Activated CD4-positive, alpha-beta T cell treated with anti-CD3 and anti-CD28 coated beads for 36 hours (primary cell): ENCODE data around the gene S100A9. TPM values are rescaled to one million over a fixed set of nuclear protein-coding genes. Genes with fewer than 3 reads are reported as not detected.
"Not testable (repeated sequence)": the region's sequence is repeated elsewhere in the genome, so short reads cannot be mapped to it uniquely, and the experiment has no call there.

ENCODE experiments used
- ATAC-seq: fragments of 200-7000 bp; cut with Tn5 transposase; one replicate; pipeline ENCODE4 v1.10.0; 2021; ENCODE audit warnings: mild to moderate bottlenecking, moderate library complexity
- CTCF ChIA-PET: fragments of 350-600 bp; sonication (Branson Sonifier 250); formaldehyde crosslinking; loops from one replicate; lab custom pipeline; 2021; ENCODE audit warnings: antibody characterized with exemption; lab: Charles Lee
- POLR2A ChIA-PET: fragments of 350-600 bp; sonication (Branson Sonifier 250); formaldehyde crosslinking; loops from one replicate; lab custom pipeline; 2021; ENCODE audit warnings: antibody characterized with exemption, inconsistent platforms; lab: Charles Lee
- DNase-seq: peaks from one replicate; pipeline ENCODE4 v3.0.0-alpha.2; 2020
- H3K27ac Mint-ChIP-seq: one replicate; pipeline ENCODE4 v1.8.0; 2021; ENCODE audit warnings: mixed read lengths
- H3K27me3 Mint-ChIP-seq: one replicate; pipeline ENCODE4 v1.8.0; 2021; ENCODE audit warnings: mixed read lengths
- H3K36me3 Mint-ChIP-seq: one replicate; pipeline ENCODE4 v1.8.0; 2021; ENCODE audit warnings: low read depth, mixed read lengths
- H3K4me1 Mint-ChIP-seq: one replicate; pipeline ENCODE4 v1.8.0; 2021; ENCODE audit warnings: mixed read lengths
- H3K4me3 Mint-ChIP-seq: one replicate; pipeline ENCODE4 v1.8.0; 2021; ENCODE audit warnings: mild to moderate bottlenecking, moderate library complexity, mixed read lengths
- H3K9me3 Mint-ChIP-seq: one replicate; pipeline ENCODE4 v1.8.0; 2021; ENCODE audit warnings: low read depth, mixed read lengths
- intact Hi-C, 2 experiments: fragments of 100-400 bp; cut with DNase I in 1 of 2; cut with micrococcal nuclease in 1 of 2; formaldehyde crosslinking; loops; one replicate each; pipeline versions ENCODE4 v1.14.2 to v1.15.1; 2022 to 2024; cut with DNase I, micrococcal nuclease
- total RNA-seq, 2 experiments: library from RNA; stranded (reverse); gene quantifications; one replicate each; pipeline ENCODE4 v1.2.3, GENCODE V29; 2021

S100A9 gene
- total RNA-seq, 2 experiments from 2014 or later: not detected

- Mint-ChIP-seq H3K4me3 (no peak overlapping the region), H3K36me3 (no peaks in the 10 kb centered on the region), H3K27ac (no peak overlapping the region), H3K9me3 (no peaks in the 10 kb centered on the region), H3K27me3 (peaks cover 9% of the 10 kb centered on the region), H3K4me1 (peaks cover 33% of the 10 kb centered on the region)
- DNase-seq (peak; percentile 32), ATAC-seq (peak; percentile 52)
- POLR2A ChIA-PET: no interaction called here
- intact Hi-C loops: no loop called here
- CTCF ChIA-PET: interaction anchor here (0.6 to 3.4 kb wide), 7 partner anchors 7 to 438 kb away, joined by 3 to 20 read pairs (median 3); no protein-coding TSS in a partner anchor
These were observed 12.2 kb upstream of the S100A9 start for GRCh38 chr1:153345187-153346076.

GRCh38 chr1:153346077-153346723 lies 11.5 kb upstream of the S100A9 start:
- no peak for DNase-seq
- no peaks in the 10 kb centered on the region for H3K9me3 Mint-ChIP-seq
- intact Hi-C loops: no loop called here
- CTCF ChIA-PET: interaction anchor here (0.6 to 1.8 kb wide), 7 partner anchors 10 to 437 kb away, joined by 3 to 8 read pairs (median 3); no protein-coding TSS in a partner anchor
- H3K4me3 Mint-ChIP-seq: no peak overlapping the region
- POLR2A ChIA-PET: no interaction called here
- no peak overlapping the region for H3K27ac Mint-ChIP-seq
- H3K4me1 Mint-ChIP-seq: peaks cover 33% of the 10 kb centered on the region
- no peaks in the 10 kb centered on the region for H3K36me3 Mint-ChIP-seq
- peak; percentile 34 for ATAC-seq
- H3K27me3 Mint-ChIP-seq: peaks cover 9% of the 10 kb centered on the region

- H3K4me3 Mint-ChIP-seq, H3K27me3 Mint-ChIP-seq, POLR2A ChIA-PET, intact Hi-C loops, DNase-seq, H3K9me3 Mint-ChIP-seq, H3K27ac Mint-ChIP-seq, ATAC-seq, H3K36me3 Mint-ChIP-seq: not testable (repeated sequence)
- H3K4me1 Mint-ChIP-seq: peaks cover 33% of the 10 kb centered on the region
- CTCF ChIA-PET: interaction anchor here (1.2 to 1.8 kb wide), 2 partner anchors 9 to 155 kb away, joined by 3 to 8 read pairs; no protein-coding TSS in a partner anchor
These were observed 10.6 kb upstream of the S100A9 start for GRCh38 chr1:153347049-153347448.

- H3K4me1 Mint-ChIP-seq: peaks cover 33% of the 10 kb centered on the region
- no peaks in the 10 kb centered on the region for H3K36me3 Mint-ChIP-seq
- H3K9me3 Mint-ChIP-seq: no peaks in the 10 kb centered on the region
- no peak overlapping the region for H3K4me3 Mint-ChIP-seq
- ChIA-PET CTCF (interaction anchor here (0.6 kb wide), 1 partner anchor 43 kb away, joined by 3 read pairs; no protein-coding TSS in a partner anchor), POLR2A (no interaction called here)
- H3K27ac Mint-ChIP-seq: no peak overlapping the region
- ATAC-seq (no peak), DNase-seq (no peak)
- intact Hi-C loops: no loop called here
- H3K27me3 Mint-ChIP-seq: peaks cover 9% of the 10 kb centered on the region
These were observed 9.8 kb upstream of the S100A9 start for GRCh38 chr1:153347856-153348255.

GRCh38 chr1:153348511-153349362 lies 8.9 kb upstream of the S100A9 start, which contains the start of gene PGLYRP4:
PGLYRP4 (minus strand) TSS chr1:153348841; CDS start chr1:153347932, 909 bp downstream.
- POLR2A ChIA-PET: no interaction called here
- ATAC-seq (no peak), DNase-seq (no peak)
- CTCF ChIA-PET: interaction anchor here (0.6 to 12.1 kb wide), 3 partner anchors 44 to 146 kb away, joined by 3 to 160 read pairs (median 3); no protein-coding TSS in a partner anchor
- intact Hi-C loops: no loop called here
- Mint-ChIP-seq H3K27me3 (peaks cover 11% of the 10 kb centered on the region), H3K9me3 (no peaks in the 10 kb centered on the region), H3K4me3 (no peak within 1 kb of the TSS), H3K36me3 (no peaks in the 10 kb centered on the region), H3K4me1 (peaks cover 28% of the 10 kb centered on the region), H3K27ac (no peak within 1 kb of the TSS)

GRCh38 chr1:153349363-153350320 lies 8.0 kb upstream of the S100A9 start:
- CTCF ChIA-PET: interaction anchor here (1.4 to 12.1 kb wide), 2 partner anchors 116 to 145 kb away, joined by 3 to 160 read pairs; no protein-coding TSS in a partner anchor
- DNase-seq: no peak

GRCh38 chr1:153350321-153350957 lies 7.2 kb upstream of the S100A9 start:
- no peak overlapping the region for H3K4me3 Mint-ChIP-seq
- intact Hi-C loops: loop anchor here (10.0 kb wide), 2 partner anchors 114 to 254 kb away; partner anchors contain the start of gene S100A7 (in 1 of the 2)
- no peaks in the 10 kb centered on the region for H3K36me3 Mint-ChIP-seq
- peaks cover 13% of the 10 kb centered on the region for H3K4me1 Mint-ChIP-seq
- DNase-seq: no peak
- H3K27me3 Mint-ChIP-seq: peaks cover 10% of the 10 kb centered on the region
- H3K27ac Mint-ChIP-seq: no peak overlapping the region
- ATAC-seq: no peak
- POLR2A ChIA-PET: interaction anchor here (0.6 kb wide), 1 partner anchor 152 kb away, joined by 3 read pairs; no protein-coding TSS in a partner anchor
- CTCF ChIA-PET: interaction anchor here (2.3 to 12.1 kb wide), 2 partner anchors 14 to 145 kb away, joined by 7 to 160 read pairs; no protein-coding TSS in a partner anchor
- no peaks in the 10 kb centered on the region for H3K9me3 Mint-ChIP-seq

More at GRCh38 chr1:153349363-153350320, 8.0 kb upstream of the S100A9 start:
- Mint-ChIP-seq H3K4me1 (peaks cover 19% of the 10 kb centered on the region), H3K36me3 (no peaks in the 10 kb centered on the region), H3K27ac (no peak overlapping the region), H3K9me3 (no peaks in the 10 kb centered on the region), H3K4me3 (no peak overlapping the region), H3K27me3 (peaks cover 11% of the 10 kb centered on the region)
- intact Hi-C loops: loop anchor here (10.0 kb wide), 2 partner anchors 115 to 255 kb away; partner anchors contain the start of gene S100A7 (in 1 of the 2)
- ATAC-seq: no peak
- POLR2A ChIA-PET: interaction anchor here (0.6 kb wide), 1 partner anchor 152 kb away, joined by 3 read pairs; no protein-coding TSS in a partner anchor

GRCh38 chr1:153352523-153352922 lies 5.1 kb upstream of the S100A9 start:
- POLR2A ChIA-PET: no interaction called here
- peak; percentile 82 for DNase-seq

GRCh38 chr1:153353226-153353947 lies 4.3 kb upstream of the S100A9 start:
- peaks cover 5% of the 10 kb centered on the region for H3K27me3 Mint-ChIP-seq
- no peak overlapping the region for H3K4me3 Mint-ChIP-seq
- ATAC-seq (no peak), DNase-seq (no peak)
- intact Hi-C loops: loop anchor here (10.0 kb wide), 2 partner anchors 111 to 251 kb away; partner anchors contain the start of gene S100A7 (in 1 of the 2)
- H3K4me1 Mint-ChIP-seq: peaks cover 13% of the 10 kb centered on the region
- H3K36me3 Mint-ChIP-seq: no peaks in the 10 kb centered on the region
- H3K27ac Mint-ChIP-seq: no peak overlapping the region
- POLR2A ChIA-PET: no interaction called here
- no peaks in the 10 kb centered on the region for H3K9me3 Mint-ChIP-seq
- CTCF ChIA-PET: interaction anchor here (0.6 to 12.1 kb wide), 18 partner anchors 9 to 381 kb away, joined by 3 to 160 read pairs (median 4); partner anchors contain the start of gene S100A12

More at GRCh38 chr1:153352523-153352922, 5.1 kb upstream of the S100A9 start:
- no peak overlapping the region for H3K27ac Mint-ChIP-seq
- ATAC-seq: peak; percentile 80
- CTCF ChIA-PET: interaction anchor here (0.6 to 12.1 kb wide), 21 partner anchors 9 to 1389 kb away, joined by 3 to 160 read pairs (median 4); no protein-coding TSS in a partner anchor
- H3K36me3 Mint-ChIP-seq: no peaks in the 10 kb centered on the region
- peaks cover 5% of the 10 kb centered on the region for H3K4me1 Mint-ChIP-seq
- peaks cover 9% of the 10 kb centered on the region for H3K27me3 Mint-ChIP-seq
- no peak overlapping the region for H3K4me3 Mint-ChIP-seq
- H3K9me3 Mint-ChIP-seq: no peaks in the 10 kb centered on the region
- intact Hi-C loops: loop anchor here (1.0 to 10.0 kb wide), 5 partner anchors 52 to 252 kb away; partner anchors contain the start of gene S100A7 (in 1 of the 2)
